RWPE1 (cell line): Measurements from ENCODE around the gene SBNO2.

Experiments
- CTCF ChIA-PET: fragments of 350-600 bp; sonication (Branson Sonifier 250); formaldehyde crosslinking; extraction: SDS; loops from one replicate; lab custom pipeline; 2021; lab: Yijun Ruan, JAX
- POLR2A ChIA-PET: fragments of 400-600 bp; formaldehyde crosslinking; extraction: SDS; loops from one replicate; lab custom pipeline; 2020; ENCODE audit warnings: antibody characterized with exemption; ENCODE audit not compliant: low non-redundant PET; lab: Yijun Ruan, JAX
- DNase-seq: peaks from one replicate; pipeline ENCODE4 v3.0.0; 2012; ENCODE audit warnings: low spot score
- H3K27ac ChIP-seq: fragments of 450-650 bp; 2 replicates; pipeline ENCODE4 v1.5.1; 2017
- TF ChIP-seq, protein P1 (sequence below): fragments of 450-650 bp; conservative IDR thresholded peaks from 2 replicates; pipeline ENCODE4 v1.5.1; 2017; ENCODE audit warnings: low read depth, mild to moderate bottlenecking

SBNO2 gene

DNA sequence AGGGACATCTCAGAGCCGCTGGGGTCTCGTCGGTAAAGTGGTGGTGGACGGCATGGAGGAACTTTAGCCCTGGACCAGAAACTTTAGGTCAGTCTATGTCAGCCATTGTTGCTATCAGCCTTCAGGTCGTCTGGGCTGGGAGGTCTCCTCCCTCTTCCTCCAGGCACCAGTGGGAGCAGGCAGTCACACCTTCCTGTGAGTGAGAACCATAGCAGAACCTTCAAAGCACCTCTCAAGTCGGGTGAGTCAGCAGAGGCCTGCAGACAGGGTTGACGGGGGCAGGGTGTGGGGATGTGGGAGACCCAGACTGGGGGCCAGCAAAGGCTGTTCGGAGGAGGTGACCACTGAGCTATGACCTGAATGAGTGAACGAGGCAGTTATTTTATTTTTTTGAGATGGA is 15.4 kb upstream of the SBNO2 start:
- H3K27ac ChIP-seq: peak overlapping the region; percentile 68
- CTCF ChIA-PET: no interaction called here
- TF ChIP-seq, protein P1, sequence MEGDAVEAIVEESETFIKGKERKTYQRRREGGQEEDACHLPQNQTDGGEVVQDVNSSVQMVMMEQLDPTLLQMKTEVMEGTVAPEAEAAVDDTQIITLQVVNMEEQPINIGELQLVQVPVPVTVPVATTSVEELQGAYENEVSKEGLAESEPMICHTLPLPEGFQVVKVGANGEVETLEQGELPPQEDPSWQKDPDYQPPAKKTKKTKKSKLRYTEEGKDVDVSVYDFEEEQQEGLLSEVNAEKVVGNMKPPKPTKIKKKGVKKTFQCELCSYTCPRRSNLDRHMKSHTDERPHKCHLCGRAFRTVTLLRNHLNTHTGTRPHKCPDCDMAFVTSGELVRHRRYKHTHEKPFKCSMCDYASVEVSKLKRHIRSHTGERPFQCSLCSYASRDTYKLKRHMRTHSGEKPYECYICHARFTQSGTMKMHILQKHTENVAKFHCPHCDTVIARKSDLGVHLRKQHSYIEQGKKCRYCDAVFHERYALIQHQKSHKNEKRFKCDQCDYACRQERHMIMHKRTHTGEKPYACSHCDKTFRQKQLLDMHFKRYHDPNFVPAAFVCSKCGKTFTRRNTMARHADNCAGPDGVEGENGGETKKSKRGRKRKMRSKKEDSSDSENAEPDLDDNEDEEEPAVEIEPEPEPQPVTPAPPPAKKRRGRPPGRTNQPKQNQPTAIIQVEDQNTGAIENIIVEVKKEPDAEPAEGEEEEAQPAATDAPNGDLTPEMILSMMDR: no peak
- DNase-seq: no peak
- POLR2A ChIA-PET: no interaction called here

GRCh38 chr19:1183543-1184172 is 9.6 kb upstream of the SBNO2 start:
- DNase-seq: peak; percentile 91
- TF ChIP-seq, protein P1: no peak
- ChIA-PET POLR2A (no interaction called here), CTCF (no interaction called here)
- peak overlapping the region; percentile 100 for H3K27ac ChIP-seq

DNA sequence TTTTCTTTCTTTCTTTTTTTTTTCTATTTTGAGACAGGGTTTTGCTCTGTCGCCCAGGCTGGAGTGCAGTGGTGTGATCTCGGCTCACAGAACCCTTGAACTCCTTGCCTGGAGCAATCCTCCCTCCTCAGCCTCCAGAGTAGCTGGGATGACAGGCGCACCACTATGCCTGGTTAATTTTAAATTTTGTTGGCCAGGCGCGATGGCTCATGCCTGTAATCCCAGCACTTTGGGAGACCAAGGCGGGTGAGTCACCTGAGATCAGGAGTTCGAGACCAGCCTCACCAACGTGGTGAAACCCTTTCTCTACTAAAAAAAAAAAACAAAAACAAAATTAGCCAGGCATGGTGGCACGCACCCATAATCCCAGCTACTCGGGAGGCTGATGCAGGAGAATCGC is 8.7 kb upstream of the SBNO2 start:
- TF ChIP-seq, protein P1: no peak
- POLR2A ChIA-PET: no interaction called here
- peak overlapping the region; percentile 100 for H3K27ac ChIP-seq
- CTCF ChIA-PET: no interaction called here
- DNase-seq: no peak

- TF ChIP-seq, protein P1: no peak
- ChIA-PET CTCF (interaction anchor here (1.3 kb wide), 1 partner anchor 62 kb away, joined by 5 read pairs; no protein-coding TSS in a partner anchor), POLR2A (interaction anchor here (0.6 kb wide), 1 partner anchor 10 kb away, joined by 4 read pairs; no protein-coding TSS in a partner anchor)
- peak overlapping the region; percentile 100 for H3K27ac ChIP-seq
- DNase-seq: no peak
Measured at GRCh38 chr19:1182068-1182467, 8.0 kb upstream of the SBNO2 start.

- CTCF ChIA-PET: interaction anchor here (0.6 to 1.3 kb wide), 2 partner anchors 63 to 169 kb away, joined by 3 to 5 read pairs; no protein-coding TSS in a partner anchor
- H3K27ac ChIP-seq: peak overlapping the region; percentile 100
- POLR2A ChIA-PET: interaction anchor here (0.6 to 1.2 kb wide), 3 partner anchors 9 to 77 kb away, joined by 3 to 6 read pairs (median 4); no protein-coding TSS in a partner anchor
- TF ChIP-seq, protein P1: no peak
- no peak for DNase-seq
Measured at GRCh38 chr19:1181606-1182005, 7.5 kb upstream of the SBNO2 start.

- ChIA-PET CTCF (interaction anchor here (0.6 kb wide), 1 partner anchor 449 kb away, joined by 7 read pairs; no protein-coding TSS in a partner anchor), POLR2A (no interaction called here)
- DNase-seq: peak; percentile 94
- TF ChIP-seq, protein P1: no peak
- peak overlapping the region; percentile 100 for H3K27ac ChIP-seq
Measured at GRCh38 chr19:1177322-1178114, 3.5 kb upstream of the SBNO2 start.
